NCI-H2196 (cell line): ENCODE data around the gene RAB40AL.

Experiments
- DNase-seq: peaks from one replicate; lab custom pipeline; 2025; ENCODE audit not compliant: unreplicated experiment; lab: John Stamatoyannopoulos, UW

Gene RAB40AL

DNA sequence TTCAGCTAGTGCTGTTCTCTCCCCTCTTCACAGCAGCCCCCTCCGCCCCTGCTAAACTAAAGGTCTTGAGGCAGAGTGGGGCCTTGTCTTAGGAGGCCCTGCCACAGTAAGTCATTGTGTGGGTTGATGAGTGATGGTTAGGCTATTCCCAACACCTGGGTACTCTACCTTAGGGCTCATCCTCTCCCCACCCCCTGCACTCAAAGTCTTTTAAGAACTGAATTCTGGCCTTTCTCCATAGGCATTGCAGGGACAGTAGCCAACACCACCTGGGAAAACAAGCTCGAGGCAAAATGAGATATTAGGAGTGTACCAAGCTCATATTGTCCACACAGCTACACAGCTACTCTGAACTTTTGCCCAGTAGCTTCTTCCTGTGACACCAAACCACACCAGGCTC, 42.5 kb downstream of the RAB40AL start:
- no peak for DNase-seq

GRCh38 chrX:102983205-102983604, 46.1 kb downstream of the RAB40AL start:
- DNase-seq = no peak

DNA sequence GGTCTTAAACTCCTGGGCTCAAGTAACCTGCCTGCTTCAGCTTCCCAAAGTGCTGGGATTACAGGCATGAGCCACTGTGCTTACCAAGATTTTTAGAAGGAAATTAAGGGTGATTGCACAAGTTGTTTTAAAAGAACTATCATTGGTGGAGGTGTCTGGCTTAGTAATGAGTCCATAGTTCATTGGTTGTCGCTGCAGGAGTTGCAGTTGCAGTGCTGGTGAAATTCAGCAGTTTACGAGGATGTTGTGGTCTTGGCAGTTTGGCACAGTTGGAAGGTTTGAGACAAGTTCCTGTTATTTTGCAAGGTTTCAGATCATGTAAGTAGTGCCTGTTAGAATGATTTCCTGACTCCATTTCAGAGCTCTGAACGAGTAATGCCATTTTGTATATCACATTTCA, 48.1 kb downstream of the RAB40AL start:
- DNase-seq = no peak
